Ovary (tissue), 9 donors: Measurements from ENCODE around the gene IFI30. TPM values are rescaled to one million over a fixed set of nuclear protein-coding genes. Genes with fewer than 3 reads are reported as not detected.

ENCODE experiments used
- DNase-seq, 5 donors: peaks; one replicate each; pipeline ENCODE4 v3.0.0-alpha.2; 2019 to 2020
- H3K27ac ChIP-seq, 2 donors: fragments of 200-600 bp; one replicate each; pipeline versions ENCODE4 v1.5.1 to v1.8.0; 2019 to 2022
- H3K27me3 ChIP-seq: fragments of 200-600 bp; one replicate; pipeline ENCODE4 v1.8.0; 2022
- H3K36me3 ChIP-seq: fragments of 200-600 bp; sonication (generic); one replicate; pipeline ENCODE4 v1.5.1; 2019
- H3K4me1 ChIP-seq: one replicate; pipeline ENCODE4 v1.8.1; 2013; ENCODE audit warnings: mild to moderate bottlenecking, moderate library complexity; ENCODE audit not compliant: insufficient read depth
- H3K4me3 ChIP-seq: fragments of 200-600 bp; sonication (generic); one replicate; pipeline ENCODE4 v1.5.1; 2017
- H3K9me3 ChIP-seq, 2 donors: fragments of 200-600 bp in 1 of 2; sonication (generic) in 1 of 2; one replicate each; pipeline versions ENCODE4 v1.5.1 to v1.8.1; 2013 to 2019; ENCODE audit warnings: mild to moderate bottlenecking in 1 of 2, moderate library complexity in 1 of 2
- EP300 ChIP-seq: sonication (generic); formaldehyde crosslinking; IDR thresholded peaks from one replicate; pipeline ENCODE4 v1.6.1; 2017; ENCODE audit warnings: antibody characterized with exemption
- POLR2A ChIP-seq: fragments of 450-650 bp; IDR thresholded peaks from one replicate; pipeline ENCODE4 v1.6.1; 2017; ENCODE audit warnings: antibody characterized with exemption, mild to moderate bottlenecking, moderate library complexity
- WGBS, 3 donors: extraction: QIAGEN DNeasy Blood & Tissue Kit in 1 of 3; methylation state at CpG; one replicate each; pipeline versions ENCODE4 v1.1.5 to v1.1.7; 2013 to 2017; 5-methylcytosine and 5-hydroxymethylcytosine counted together
- intact Hi-C, 4 donors: fragments of 100-400 bp; cut with DNase I; formaldehyde crosslinking; loops; one replicate each; pipeline versions ENCODE4 v1.11.0 to v1.15.1; 2022 to 2023
- polyA plus RNA-seq, 2 donors: library from polyadenylated mRNA; stranded (reverse); fragments of 200-250 nt in 1 of 2; fragments of 350-450 nt in 1 of 2; fragmentation: Illumina TruSeq in 1 of 2; extraction: RNeasy Lipid Tissue Mini Kit (QIAGEN cat#74804) in 1 of 2; gene quantifications; one replicate each; pipeline ENCODE4 v1.2.3, GENCODE V29; 2013 to 2014
- total RNA-seq, 7 donors: library from RNA; depleted of rRNA in 2 of 7; stranded (reverse); fragments of >200 nt in 2 of 7; fragmentation: NEBNext Ultra II Directional in 3 of 7; extraction: Animal tissue kit (Norgen Biotek cat#: 25700) in 3 of 7; gene quantifications; one replicate each; pipeline versions ENCODE4 v1.1.0 to v1.2.4, GENCODE V29; 2016 to 2023
- TF ChIP-seq, protein P1 (sequence below), 3 donors: fragments of 450-650 bp in 2 of 3; fragments of 200-600 bp in 1 of 3; IDR thresholded peaks; one replicate each; pipeline versions ENCODE4 v1.5.1 to v1.8.0; 2016 to 2022; ENCODE audit warnings: antibody characterized with exemption in 3 of 3, mild to moderate bottlenecking in 1 of 3
- donor health status: DM: no; HTN: no; CAD: no; lungs with moderate emphysema.
- donor health status: DM: no; HTN: no; CAD: no.
- donor health status: Bipolar disorder and iron deficiency.
- donor health status: DM: yes; HTN: yes; CAD: no.
- donor health status: DM: no; HTN: no; CAD: no.
- donor health status: DM: yes; HTN: yes; CAD: no.

IFI30 gene
- total and polyA plus RNA-seq, 9 donors = 10.1 to 70.9 (median 21.8) TPM

DNA sequence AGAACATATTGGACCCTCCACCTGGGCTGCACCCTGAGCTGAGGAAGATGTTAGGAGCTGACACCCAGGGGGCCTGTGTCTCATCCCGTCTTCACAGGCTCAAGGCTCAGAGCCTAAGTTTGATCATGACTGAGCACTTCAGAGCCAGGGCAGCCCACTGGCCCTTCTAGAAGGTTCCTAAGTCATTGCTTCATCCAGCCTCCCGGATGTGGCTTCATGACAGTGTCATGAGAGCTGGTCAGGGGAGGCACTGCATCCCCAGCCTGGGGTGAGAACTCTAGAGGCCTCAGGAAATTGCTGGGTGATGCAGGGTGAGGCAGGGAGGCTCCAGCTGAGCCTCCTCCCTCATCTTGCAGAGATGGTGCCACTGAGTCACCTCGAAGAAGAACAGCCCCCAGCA is 45.6 kb upstream of the IFI30 start:
- Histone ChIP-seq H3K9me3 (no peaks in the 10 kb centered on the region), H3K27me3 (no peaks in the 10 kb centered on the region), H3K4me1 (no peaks in the 10 kb centered on the region), H3K27ac (no peak overlapping the region), H3K4me3 (no peak overlapping the region), H3K36me3 (no peaks in the 10 kb centered on the region)
- no peak for DNase-seq
- intact Hi-C loops = no loop called here
- 79 to 93% (median 87%) methylated on average over 3 of the region's 3 CpGs for WGBS, 3 donors
- TF ChIP-seq, protein P1, sequence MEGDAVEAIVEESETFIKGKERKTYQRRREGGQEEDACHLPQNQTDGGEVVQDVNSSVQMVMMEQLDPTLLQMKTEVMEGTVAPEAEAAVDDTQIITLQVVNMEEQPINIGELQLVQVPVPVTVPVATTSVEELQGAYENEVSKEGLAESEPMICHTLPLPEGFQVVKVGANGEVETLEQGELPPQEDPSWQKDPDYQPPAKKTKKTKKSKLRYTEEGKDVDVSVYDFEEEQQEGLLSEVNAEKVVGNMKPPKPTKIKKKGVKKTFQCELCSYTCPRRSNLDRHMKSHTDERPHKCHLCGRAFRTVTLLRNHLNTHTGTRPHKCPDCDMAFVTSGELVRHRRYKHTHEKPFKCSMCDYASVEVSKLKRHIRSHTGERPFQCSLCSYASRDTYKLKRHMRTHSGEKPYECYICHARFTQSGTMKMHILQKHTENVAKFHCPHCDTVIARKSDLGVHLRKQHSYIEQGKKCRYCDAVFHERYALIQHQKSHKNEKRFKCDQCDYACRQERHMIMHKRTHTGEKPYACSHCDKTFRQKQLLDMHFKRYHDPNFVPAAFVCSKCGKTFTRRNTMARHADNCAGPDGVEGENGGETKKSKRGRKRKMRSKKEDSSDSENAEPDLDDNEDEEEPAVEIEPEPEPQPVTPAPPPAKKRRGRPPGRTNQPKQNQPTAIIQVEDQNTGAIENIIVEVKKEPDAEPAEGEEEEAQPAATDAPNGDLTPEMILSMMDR (IDR thresholded peaks at IDR 0.05) = no peak
- TF ChIP-seq EP300 (no peak), POLR2A (no peak)

DNA sequence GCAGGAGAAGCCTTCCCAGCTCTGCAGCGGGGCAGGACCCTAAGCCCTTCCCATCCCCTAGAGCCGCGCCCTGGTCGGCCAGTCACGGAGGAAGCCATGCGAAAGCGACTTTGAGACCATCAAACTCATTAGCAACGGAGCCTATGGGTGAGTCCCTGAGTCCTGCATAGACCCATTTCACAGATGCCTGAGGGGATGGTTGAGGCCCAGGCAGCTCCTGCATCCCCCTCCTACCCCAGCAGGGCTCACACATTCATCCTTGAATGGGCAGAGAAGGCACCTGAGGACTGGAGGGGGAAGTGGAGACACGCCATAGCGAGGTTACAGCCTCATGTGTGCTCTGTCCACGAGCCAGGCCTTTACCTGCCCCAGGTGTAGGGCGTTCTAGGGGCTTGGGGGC is 44.8 kb upstream of the IFI30 start:
- whole genome bisulfite sequencing, 3 donors = 90 to 97% (median 94%) methylated on average over 12 of the region's 12 CpGs
- Histone ChIP-seq H3K27me3 (no peaks in the 10 kb centered on the region), H3K9me3 (no peaks in the 10 kb centered on the region), H3K4me1 (no peaks in the 10 kb centered on the region), H3K4me3 (no peak overlapping the region), H3K27ac (no peak overlapping the region), H3K36me3 (no peaks in the 10 kb centered on the region)
- TF ChIP-seq EP300 (no peak), POLR2A (no peak)
- TF ChIP-seq, protein P1 (IDR thresholded peaks at IDR 0.05) = no peak
- DNase-seq = no peak
- intact Hi-C loops = no loop called here

DNA sequence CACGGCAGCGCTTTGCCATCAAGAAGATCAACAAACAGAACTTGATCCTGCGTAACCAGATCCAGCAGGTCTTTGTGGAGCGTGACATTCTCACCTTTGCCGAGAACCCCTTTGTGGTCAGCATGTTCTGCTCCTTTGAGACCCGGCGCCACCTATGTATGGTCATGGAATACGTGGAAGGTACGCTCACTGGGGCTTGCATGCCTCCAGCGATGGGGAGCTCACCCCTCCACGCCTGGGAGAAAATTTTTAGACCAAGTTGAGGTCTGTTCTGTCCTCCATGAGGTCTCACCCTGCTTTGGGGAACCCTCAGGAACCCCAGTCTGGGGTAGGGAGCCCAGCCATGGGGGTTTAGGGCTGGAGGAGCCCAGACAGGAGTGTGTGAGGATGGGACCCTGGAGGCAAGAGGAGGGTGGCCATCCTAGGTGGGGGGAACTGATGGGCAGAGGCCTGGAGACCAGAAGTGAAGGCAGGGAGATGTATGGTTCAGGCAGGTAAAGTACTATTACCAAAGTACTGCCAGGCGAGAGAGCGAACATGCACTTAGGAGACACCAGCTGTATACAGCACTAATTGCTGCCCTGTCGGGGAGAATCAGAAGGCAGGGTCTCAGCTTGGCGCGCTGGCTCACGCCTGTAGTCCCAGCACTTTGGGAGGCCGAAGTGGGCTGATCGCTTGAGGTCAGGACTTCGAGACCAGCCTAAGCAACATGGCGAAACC is 42.9 kb upstream of the IFI30 start:
- no peak for TF ChIP-seq EP300
- TF ChIP-seq, protein P1 (IDR thresholded peaks at IDR 0.05) = no peak
- TF ChIP-seq POLR2A = no peak
- no peaks in the 10 kb centered on the region for H3K36me3 ChIP-seq
- no peaks in the 10 kb centered on the region for H3K27me3 ChIP-seq
- WGBS, 3 donors = 92 to 95% (median 93%) methylated on average over 21 of the region's 21 CpGs
- no peak overlapping the region for H3K27ac ChIP-seq
- H3K4me1 ChIP-seq = no peaks in the 10 kb centered on the region
- DNase-seq = no peak
- intact Hi-C loops = no loop called here
- H3K4me3 ChIP-seq = no peak overlapping the region
- no peaks in the 10 kb centered on the region for H3K9me3 ChIP-seq

DNA sequence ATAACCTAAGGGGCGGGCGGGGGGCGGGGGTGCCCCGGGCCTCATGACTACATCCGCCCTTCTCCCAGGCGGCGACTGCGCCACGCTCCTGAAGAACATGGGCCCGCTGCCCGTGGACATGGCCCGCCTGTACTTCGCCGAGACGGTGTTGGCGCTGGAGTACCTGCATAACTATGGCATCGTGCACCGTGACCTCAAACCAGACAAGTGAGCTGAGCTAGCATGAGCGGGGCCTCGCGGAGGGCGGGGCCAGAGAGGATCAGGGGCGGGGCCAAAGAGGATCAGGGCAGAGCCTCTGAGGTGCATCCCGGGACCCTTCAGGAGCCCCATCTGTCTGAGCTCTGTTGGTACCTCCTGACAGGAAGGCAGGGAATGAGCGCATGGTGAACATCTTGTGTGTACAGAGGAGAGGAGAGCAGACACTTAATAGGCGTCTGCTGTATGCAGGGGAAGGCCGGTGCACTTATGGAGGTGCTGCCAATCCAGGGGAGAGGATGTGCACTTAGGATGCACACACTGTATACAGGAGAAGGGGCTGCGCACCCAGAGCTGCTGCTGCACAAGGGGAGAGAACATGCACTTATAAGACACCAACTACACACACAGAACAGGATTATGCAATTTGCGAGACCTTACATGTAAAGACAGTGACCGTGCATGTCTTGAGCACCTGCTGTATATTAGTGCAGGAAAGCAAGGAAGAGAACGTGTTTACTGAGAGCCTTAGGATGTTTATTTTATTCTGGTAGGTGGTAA is 41.6 kb upstream of the IFI30 start:
- Histone ChIP-seq H3K4me3 (no peak overlapping the region), H3K27me3 (no peaks in the 10 kb centered on the region), H3K4me1 (no peaks in the 10 kb centered on the region), H3K36me3 (no peaks in the 10 kb centered on the region), H3K9me3 (no peaks in the 10 kb centered on the region), H3K27ac (no peak overlapping the region)
- TF ChIP-seq EP300 (no peak), POLR2A (no peak)
- TF ChIP-seq, protein P1 (IDR thresholded peaks at IDR 0.05) = no peak
- DNase-seq = no peak
- intact Hi-C loops = no loop called here
- WGBS, 3 donors = 77 to 86% (median 82%) methylated on average over 27 to 31 of the region's 31 CpGs
